ENCODE measurements around the gene JAKMIP3. TPM values are rescaled to one million over a fixed set of nuclear protein-coding genes. Genes with fewer than 3 reads are reported as not detected.

Gene JAKMIP3
- total and polyA plus RNA-seq, 10 of the 15 experiments (the other 5 are each of a cell fraction or from before 2014, with no cell fraction given) = 0.01 TPM; not detected in 7

- ChIA-PET CTCF (no interaction called here), SMC1A (ENCODE audit: uncharacterized antibody, unreplicated experiment) (no interaction called here), RAD21 (ENCODE audit: unreplicated experiment) (no interaction called here), POLR2A (no interaction called here)
- FAIRE-seq (no peak), DNase-seq (ENCODE audit: low read depth, low spot score) (no peak), ATAC-seq (no peak)
- H3K9ac ChIP-seq (ENCODE audit: control insufficient read depth, insufficient read depth, low read length) = no peak overlapping the region
- no peak overlapping the region for H3K4me3 ChIP-seq
- no peaks in the 10 kb centered on the region for H3K79me2 ChIP-seq (ENCODE audit: control insufficient read depth, insufficient read depth, low read length)
- no peaks in the 10 kb centered on the region for H3K9me3 ChIP-seq (replicated peaks; ENCODE audit: control insufficient read depth, insufficient read depth, low read length)
- no peaks in the 10 kb centered on the region for H3K4me1 ChIP-seq (ENCODE audit: control insufficient read depth, insufficient read depth, low read length)
- intact Hi-C loops (cut with micrococcal nuclease; ENCODE audit: unreplicated experiment) = no loop called here
- no peaks in the 10 kb centered on the region for H3K36me3 ChIP-seq (ENCODE audit: control insufficient read depth in 2 of 2, insufficient read depth in 2 of 2, low read length in 1 of 2)
- 29% methylated on average over 10 of the region's 10 CpGs for WGBS (ENCODE audit: insufficient coverage, insufficient replicate concordance, low lambda C conversion rate, missing lambda C conversion rate)
- no peaks in the 10 kb centered on the region for H4K20me1 ChIP-seq (ENCODE audit: control insufficient read depth, insufficient read depth)
- BruUV-seq (replicated peaks) = no TSS peak
- TF ChIP-seq ZNF24 (IDR thresholded peaks at IDR 0.05) = no peak
- TF ChIP-seq ETV6 (conservative IDR thresholded peaks at IDR 0.05 in 1 of 2, IDR thresholded peaks at IDR 0.05 in 1 of 2; ENCODE audit: borderline replicate concordance in 1 of 2, low read depth in 1 of 2) = no peak
- TF ChIP-seq MEF2A (IDR thresholded peaks at IDR 0.05; ENCODE audit: insufficient read depth, low read depth, low read length) = no peak
- no peak for TF ChIP-seq TCF7 (IDR thresholded peaks at IDR 0.05; ENCODE audit: borderline replicate concordance)
- TF ChIP-seq SREBF2 (IDR thresholded peaks at IDR 0.05; ENCODE audit: low read length) = no peak
- no peak for TF ChIP-seq NFYB (IDR thresholded peaks at IDR 0.05; ENCODE audit: insufficient read depth, low read depth, low read length)
- TF ChIP-seq NR2C1 (IDR thresholded peaks at IDR 0.05) = no peak
- TF ChIP-seq SMC3 (IDR thresholded peaks at IDR 0.05; ENCODE audit: borderline replicate concordance, low read length) = no peak
- no peak for TF ChIP-seq GATAD2B (conservative IDR thresholded peaks at IDR 0.05; ENCODE audit: low read depth)
- no peak for TF ChIP-seq HDAC2 (IDR thresholded peaks at IDR 0.05)
- no peak for TF ChIP-seq CHD2 (IDR thresholded peaks at IDR 0.05; ENCODE audit: borderline replicate concordance, low read depth, low read length)
- TF ChIP-seq KDM1A (IDR thresholded peaks at IDR 0.05; ENCODE audit: borderline replicate concordance) = no peak
- no peak for TF ChIP-seq POU2F2 (IDR thresholded peaks at IDR 0.05; ENCODE audit: borderline replicate concordance, low read depth, low read length)
- TF ChIP-seq BCLAF1 (IDR thresholded peaks at IDR 0.05) = no peak
- no peak for TF ChIP-seq PAX8 (IDR thresholded peaks at IDR 0.05)
- TF ChIP-seq STAT1 (conservative IDR thresholded peaks at IDR 0.05) = no peak
- no peak for TF ChIP-seq MEF2B (IDR thresholded peaks at IDR 0.05; ENCODE audit: partially characterized antibody, poor library complexity, severe bottlenecking)
- no peak for TF ChIP-seq MYC (IDR thresholded peaks at IDR 0.05; ENCODE audit: insufficient read depth, insufficient read length, insufficient replicate concordance, low read length, severe bottlenecking)
- no peak for TF ChIP-seq SMARCA5 (IDR thresholded peaks at IDR 0.05)
- H2AFZ ChIP-seq (ENCODE audit: control insufficient read depth, low read depth, low read length) = no peak overlapping the region
- in situ Hi-C loops (cut with MboI) = no loop called here
- H3K27me3 ChIP-seq (replicated peaks in 1 of 2; ENCODE audit: control insufficient read depth in 2 of 2, insufficient read depth in 2 of 2, low read length in 1 of 2) = no peaks in the 10 kb centered on the region
- no peak overlapping the region for H3K27ac ChIP-seq (ENCODE audit: control insufficient read depth, insufficient read depth)
- H3K4me2 ChIP-seq (ENCODE audit: control insufficient read depth, insufficient read depth) = no peak overlapping the region
Measured at GRCh38 chr10:132101529-132101928, 35.8 kb downstream of the JAKMIP3 start.

Measured in GM12878 (cell line).